ENCODE measurements around the gene NR5A2. TPM values are rescaled to one million over a fixed set of nuclear protein-coding genes. Genes with fewer than 3 reads are reported as not detected.
A peak's percentile ranks its signal among the peaks of the same experiment; 100 is the strongest.

Gene NR5A2
- total RNA-seq, 2 donors from 2014 or later: 98.3 to 202 TPM

- Histone ChIP-seq H3K27me3 (no peaks in the 10 kb centered on the region), H3K9me3 (no peaks in the 10 kb centered on the region), H3K4me1 (peaks cover 18% of the 10 kb centered on the region), H3K4me3 (no peak overlapping the region), H3K27ac (no peak overlapping the region), H3K36me3 (replicated peaks in 1 of 2; ENCODE audit: insufficient read depth in 1 of 2, low read depth in 2 of 2) (peaks cover 3 to 18% of the 10 kb centered on the region in 2 donors)
- ATAC-seq: no peak
- intact Hi-C loops (cut with DNase I): no loop called here
- DNase-seq: no peak
- WGBS, 2 donors: 50 to 68% methylated on average over 1 of the region's 1 CpG
- TF ChIP-seq, protein P1, sequence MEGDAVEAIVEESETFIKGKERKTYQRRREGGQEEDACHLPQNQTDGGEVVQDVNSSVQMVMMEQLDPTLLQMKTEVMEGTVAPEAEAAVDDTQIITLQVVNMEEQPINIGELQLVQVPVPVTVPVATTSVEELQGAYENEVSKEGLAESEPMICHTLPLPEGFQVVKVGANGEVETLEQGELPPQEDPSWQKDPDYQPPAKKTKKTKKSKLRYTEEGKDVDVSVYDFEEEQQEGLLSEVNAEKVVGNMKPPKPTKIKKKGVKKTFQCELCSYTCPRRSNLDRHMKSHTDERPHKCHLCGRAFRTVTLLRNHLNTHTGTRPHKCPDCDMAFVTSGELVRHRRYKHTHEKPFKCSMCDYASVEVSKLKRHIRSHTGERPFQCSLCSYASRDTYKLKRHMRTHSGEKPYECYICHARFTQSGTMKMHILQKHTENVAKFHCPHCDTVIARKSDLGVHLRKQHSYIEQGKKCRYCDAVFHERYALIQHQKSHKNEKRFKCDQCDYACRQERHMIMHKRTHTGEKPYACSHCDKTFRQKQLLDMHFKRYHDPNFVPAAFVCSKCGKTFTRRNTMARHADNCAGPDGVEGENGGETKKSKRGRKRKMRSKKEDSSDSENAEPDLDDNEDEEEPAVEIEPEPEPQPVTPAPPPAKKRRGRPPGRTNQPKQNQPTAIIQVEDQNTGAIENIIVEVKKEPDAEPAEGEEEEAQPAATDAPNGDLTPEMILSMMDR (IDR thresholded peaks at IDR 0.05): no peak
- TF ChIP-seq POLR2A (IDR thresholded peaks at IDR 0.05): no peak
These were observed 96.8 kb downstream of the NR5A2 start for GRCh38 chr1:200124309-200124708.

DNA sequence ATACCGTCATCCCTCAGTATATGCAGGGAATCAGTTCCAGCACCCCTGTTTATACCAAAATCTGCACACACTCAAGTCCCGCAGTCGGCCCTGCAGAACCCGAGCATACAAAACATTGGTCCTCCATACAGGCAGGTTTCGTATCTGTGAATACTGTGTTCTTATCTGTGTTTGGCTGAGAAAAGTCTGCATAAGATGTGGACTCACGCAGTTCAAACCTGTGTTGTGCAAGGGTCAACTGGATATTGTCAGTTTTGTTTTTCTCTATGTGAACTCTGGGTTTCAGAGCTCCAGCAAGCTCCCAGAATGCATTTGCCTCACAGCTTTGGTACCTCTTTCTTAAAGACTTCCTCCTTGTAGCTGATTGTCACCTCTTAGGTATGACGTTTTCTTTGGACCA lies 100.6 kb downstream of the NR5A2 start:
- 66 to 84% methylated on average over 7 of the region's 7 CpGs for WGBS, 2 donors
- DNase-seq: no peak
- Histone ChIP-seq H3K36me3 (replicated peaks in 1 of 2; ENCODE audit: insufficient read depth in 1 of 2, low read depth in 2 of 2) (peaks cover 8 to 10% of the 10 kb centered on the region in 2 donors), H3K27me3 (no peaks in the 10 kb centered on the region), H3K4me3 (no peak overlapping the region), H3K9me3 (no peaks in the 10 kb centered on the region), H3K4me1 (peaks cover 47% of the 10 kb centered on the region), H3K27ac (peak overlapping the region in 1 of 4 donors; percentile 59)
- intact Hi-C loops (cut with DNase I): no loop called here
- TF ChIP-seq, protein P1 (IDR thresholded peaks at IDR 0.05): no peak
- TF ChIP-seq POLR2A (IDR thresholded peaks at IDR 0.05): no peak
- no peak for ATAC-seq

- Histone ChIP-seq H3K27me3 (no peaks in the 10 kb centered on the region), H3K9me3 (no peaks in the 10 kb centered on the region), H3K4me1 (peaks cover 47% of the 10 kb centered on the region), H3K36me3 (replicated peaks in 1 of 2; ENCODE audit: insufficient read depth in 1 of 2, low read depth in 2 of 2) (peaks cover 9% of the 10 kb centered on the region in 2 donors), H3K27ac (peak overlapping the region in 3 of 4 donors; percentile 30 to 59 (median 59)), H3K4me3 (no peak overlapping the region)
- TF ChIP-seq POLR2A (IDR thresholded peaks at IDR 0.05): no peak
- TF ChIP-seq, protein P1 (IDR thresholded peaks at IDR 0.05): no peak
- ATAC-seq: no peak
- 34 to 35% methylated on average over 5 of the region's 5 CpGs for WGBS, 2 donors
- no peak for DNase-seq
- intact Hi-C loops (cut with DNase I): no loop called here
These were observed 101.7 kb downstream of the NR5A2 start for GRCh38 chr1:200128944-200129879.

DNA sequence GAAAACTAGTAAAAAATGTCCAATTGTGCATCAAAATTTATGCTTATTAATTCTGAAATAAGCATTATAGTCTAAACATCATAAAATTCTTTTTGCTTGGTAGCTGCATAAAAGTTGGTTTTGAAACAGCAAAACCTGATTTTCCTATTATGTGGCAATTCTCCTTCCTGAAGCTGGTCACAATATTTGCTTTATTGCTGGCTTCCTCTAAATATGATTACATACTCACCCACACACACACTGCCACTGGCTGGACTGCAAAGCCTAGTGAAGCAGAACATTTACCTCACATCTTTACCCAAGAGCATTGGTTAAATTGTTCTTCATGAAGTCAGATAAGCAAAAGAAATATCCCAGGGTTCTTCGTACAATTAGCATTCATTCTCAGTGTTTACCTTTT lies 103.0 kb downstream of the NR5A2 start:
- Histone ChIP-seq H3K27ac (peak overlapping the region in 3 of 4 donors; percentile 45 to 59 (median 59)), H3K4me1 (peaks cover 47% of the 10 kb centered on the region), H3K27me3 (no peaks in the 10 kb centered on the region), H3K36me3 (replicated peaks in 1 of 2; ENCODE audit: insufficient read depth in 1 of 2, low read depth in 2 of 2) (peaks cover 4 to 8% of the 10 kb centered on the region in 2 donors), H3K9me3 (no peaks in the 10 kb centered on the region), H3K4me3 (no peak overlapping the region)
- peak; percentile 55 for ATAC-seq
- intact Hi-C loops (cut with DNase I): no loop called here
- TF ChIP-seq, protein P1 (IDR thresholded peaks at IDR 0.05): peak in 1 of 7 experiments; percentile 7
- TF ChIP-seq POLR2A (IDR thresholded peaks at IDR 0.05): no peak
- WGBS, 2 donors: 15 to 21% methylated on average over 1 of the region's 1 CpG
- peak in 3 of 4 donors; percentile 39 to 66 (median 50) for DNase-seq

Measured in body of pancreas (tissue), 4 donors.